ENCODE results near the gene ARHGAP23. TPM values are rescaled to one million over a fixed set of nuclear protein-coding genes. Genes with fewer than 3 reads are reported as not detected.
A peak's percentile ranks its signal among the peaks of the same experiment; 100 is the strongest.

ARHGAP23 gene
- total and polyA plus RNA-seq, 2 donors (not counting 3 experiments of a cell fraction or from before 2014, with no cell fraction given) = 25.4 to 190 TPM

GRCh38 chr17:38415250-38416194, 12.7 kb upstream of the ARHGAP23 start:
- H3K9me3 ChIP-seq (replicated peaks; ENCODE audit: control insufficient read depth, insufficient read depth, low read length) = no peaks in the 10 kb centered on the region
- no TSS peak for BruUV-seq (replicated peaks)

More at GRCh38 chr17:38415250-38416194, 12.7 kb upstream of the ARHGAP23 start:
- Histone ChIP-seq H3K9me1 (replicated peaks; ENCODE audit: control insufficient read depth, extremely low read depth, insufficient read depth, low read length) (no peaks in the 10 kb centered on the region), H3K79me2 (ENCODE audit: control insufficient read depth, insufficient read depth, low read length) (no peaks in the 10 kb centered on the region), H3K9ac (replicated peaks; ENCODE audit: extremely low read depth, insufficient read depth, low read length) (no peak overlapping the region), H3K4me3 (replicated peaks in 1 of 3; ENCODE audit: insufficient read depth in 1 of 3, low read depth in 1 of 3, low read length in 3 of 3) (no peak overlapping the region), H4K20me1 (replicated peaks; ENCODE audit: control insufficient read depth, extremely low read depth, insufficient read depth, low read length) (no peaks in the 10 kb centered on the region), H3K36me3 (ENCODE audit: control insufficient read depth in 2 of 2, extremely low read depth in 1 of 2, insufficient read depth in 2 of 2, low read length in 2 of 2) (no peaks in the 10 kb centered on the region), H3K27me3 (ENCODE audit: control insufficient read depth in 2 of 2, insufficient read depth in 2 of 2, low read length in 2 of 2) (peaks cover 20 to 22% of the 10 kb centered on the region in 2 experiments), H3K27ac (ENCODE audit: insufficient read depth, low read depth, low read length) (no peak overlapping the region), H3K4me2 (ENCODE audit: insufficient read depth, low read length) (no peak overlapping the region), H3K4me1 (ENCODE audit: control insufficient read depth, extremely low read depth, insufficient read depth, low read length) (no peaks in the 10 kb centered on the region), H2AFZ (ENCODE audit: low read depth, low read length) (peak overlapping the region; percentile 13)
- no peak for FAIRE-seq
- dilution Hi-C loops (cut with MboI; ENCODE audit: extremely low pct_ligation_motif_present, low sequenced_read_pairs) = no loop called here
- ChIA-PET CTCF (interaction anchor here (0.6 to 9.7 kb wide), 32 partner anchors 8 to 256 kb away, joined by 3 to 365 read pairs (median 5); partner anchors contain the start of gene SOCS7), POLR2A (interaction anchor here (1.0 kb wide), 1 partner anchor 67 kb away, joined by 3 read pairs; no protein-coding TSS in a partner anchor)
- TF ChIP-seq FOS (IDR thresholded peaks at IDR 0.05; ENCODE audit: borderline replicate concordance, insufficient read depth, low read length) = no peak
- TF ChIP-seq, protein P1, sequence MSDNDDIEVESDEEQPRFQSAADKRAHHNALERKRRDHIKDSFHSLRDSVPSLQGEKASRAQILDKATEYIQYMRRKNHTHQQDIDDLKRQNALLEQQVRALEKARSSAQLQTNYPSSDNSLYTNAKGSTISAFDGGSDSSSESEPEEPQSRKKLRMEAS (IDR thresholded peaks at IDR 0.05; ENCODE audit: insufficient read depth, insufficient read length) = no peak
- TF ChIP-seq POLR2AphosphoS5 (IDR thresholded peaks at IDR 0.05; ENCODE audit: insufficient read depth, low read depth, low read length) = no peak
- TF ChIP-seq POLR2A (IDR thresholded peaks at IDR 0.05; ENCODE audit: low read depth, low read length) = no peak
- no peak for TF ChIP-seq GATA2 (IDR thresholded peaks at IDR 0.05; ENCODE audit: insufficient read depth, insufficient read length, low read depth, low read length)
- TF ChIP-seq JUN (IDR thresholded peaks at IDR 0.05; ENCODE audit: borderline replicate concordance, insufficient read depth, insufficient read length, low read depth) = no peak
- no peak for TF ChIP-seq EZH2 (IDR thresholded peaks at IDR 0.05; ENCODE audit: borderline replicate concordance, low read depth, low read length, severe bottlenecking)
- TF ChIP-seq MYC (IDR thresholded peaks at IDR 0.05; ENCODE audit: low read depth, low read length) = no peak
- TF ChIP-seq CTCF (IDR thresholded peaks at IDR 0.05; ENCODE audit: extremely low read depth in 1 of 2, insufficient read depth in 1 of 2, low read depth in 1 of 2, low read length in 2 of 2) = no peak
- no peak for DNase-seq (ENCODE audit: low read depth, low spot score)
- intact Hi-C loops (cut with micrococcal nuclease) = no loop called here
